Parathyroid adenoma (tissue), 2 donors: Measurements from ENCODE around the gene RPL13.

Experiments
- H2AFZ ChIP-seq: fragments of 300-600 bp; sonication (generic); one replicate; pipeline ENCODE4 v1.7.0; 2017; ENCODE audit warnings: antibody characterized with exemption, mild to moderate bottlenecking
- H3K27ac ChIP-seq: fragments of 300-600 bp; sonication (generic); one replicate; pipeline ENCODE4 v1.7.0; 2017
- H3K27me3 ChIP-seq: fragments of 300-600 bp; sonication (generic); one replicate; pipeline ENCODE4 v1.7.0; 2017; ENCODE audit warnings: low read length; ENCODE audit not compliant: control insufficient read depth, insufficient read depth
- H3K36me3 ChIP-seq: fragments of 300-600 bp; sonication (generic); one replicate; pipeline ENCODE4 v1.7.0; 2017; ENCODE audit warnings: low read length; ENCODE audit not compliant: control insufficient read depth, insufficient read depth
- H3K4me1 ChIP-seq: fragments of 300-600 bp; sonication (generic); one replicate; pipeline ENCODE4 v1.7.0; 2017; ENCODE audit warnings: control low read depth
- H3K4me2 ChIP-seq: fragments of 300-600 bp; sonication (generic); one replicate; pipeline ENCODE4 v1.7.0; 2017; ENCODE audit warnings: low read length
- H3K4me3 ChIP-seq: fragments of 300-600 bp; sonication (generic); one replicate; pipeline ENCODE4 v1.7.0; 2017; ENCODE audit warnings: low read depth, low read length
- H3K79me2 ChIP-seq: fragments of 300-600 bp; sonication (generic); one replicate; pipeline ENCODE4 v1.7.0; 2017; ENCODE audit warnings: control low read depth
- H3K9ac ChIP-seq: fragments of 300-600 bp; sonication (generic); one replicate; pipeline ENCODE4 v1.7.0; 2017; ENCODE audit warnings: mild to moderate bottlenecking
- H3K9me3 ChIP-seq: fragments of 300-600 bp; sonication (generic); one replicate; pipeline ENCODE4 v1.7.0; 2017; ENCODE audit warnings: low read length; ENCODE audit not compliant: control insufficient read depth
- TF ChIP-seq, protein P1 (sequence below): fragments of 300-600 bp; sonication (generic); IDR thresholded peaks from one replicate; pipeline ENCODE4 v1.7.0; 2017; ENCODE audit warnings: antibody characterized with exemption, mild to moderate bottlenecking
- donor health status: primary hyperparathyroidism.

Gene RPL13

DNA sequence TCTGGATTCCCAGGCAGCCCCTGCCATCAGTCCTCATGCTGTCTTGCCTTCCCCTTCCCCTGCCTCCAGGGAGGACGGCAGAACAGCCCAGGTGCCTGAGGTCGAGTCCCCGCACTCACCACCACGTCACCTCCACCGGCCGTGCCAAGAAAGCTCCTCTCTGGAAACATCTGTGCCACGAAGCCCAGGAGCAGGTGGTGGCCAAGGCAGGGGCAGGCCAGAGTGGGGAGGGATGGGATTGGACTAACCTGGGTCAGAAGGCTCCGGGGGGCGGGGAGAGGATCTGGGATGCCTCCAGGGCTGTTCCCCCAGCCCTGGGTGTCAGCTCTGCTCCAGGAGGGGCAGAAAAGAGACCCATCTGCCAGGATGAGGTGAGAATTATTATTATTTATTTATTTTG lies 45.5 kb downstream of the RPL13 start:
- H3K9ac ChIP-seq, result no peak overlapping the region
- no peaks in the 10 kb centered on the region for H3K9me3 ChIP-seq
- no peak overlapping the region for H2AFZ ChIP-seq
- H3K4me1 ChIP-seq, result no peaks in the 10 kb centered on the region
- no peaks in the 10 kb centered on the region for H3K79me2 ChIP-seq
- TF ChIP-seq, protein P1, sequence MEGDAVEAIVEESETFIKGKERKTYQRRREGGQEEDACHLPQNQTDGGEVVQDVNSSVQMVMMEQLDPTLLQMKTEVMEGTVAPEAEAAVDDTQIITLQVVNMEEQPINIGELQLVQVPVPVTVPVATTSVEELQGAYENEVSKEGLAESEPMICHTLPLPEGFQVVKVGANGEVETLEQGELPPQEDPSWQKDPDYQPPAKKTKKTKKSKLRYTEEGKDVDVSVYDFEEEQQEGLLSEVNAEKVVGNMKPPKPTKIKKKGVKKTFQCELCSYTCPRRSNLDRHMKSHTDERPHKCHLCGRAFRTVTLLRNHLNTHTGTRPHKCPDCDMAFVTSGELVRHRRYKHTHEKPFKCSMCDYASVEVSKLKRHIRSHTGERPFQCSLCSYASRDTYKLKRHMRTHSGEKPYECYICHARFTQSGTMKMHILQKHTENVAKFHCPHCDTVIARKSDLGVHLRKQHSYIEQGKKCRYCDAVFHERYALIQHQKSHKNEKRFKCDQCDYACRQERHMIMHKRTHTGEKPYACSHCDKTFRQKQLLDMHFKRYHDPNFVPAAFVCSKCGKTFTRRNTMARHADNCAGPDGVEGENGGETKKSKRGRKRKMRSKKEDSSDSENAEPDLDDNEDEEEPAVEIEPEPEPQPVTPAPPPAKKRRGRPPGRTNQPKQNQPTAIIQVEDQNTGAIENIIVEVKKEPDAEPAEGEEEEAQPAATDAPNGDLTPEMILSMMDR, result no peak
- no peak overlapping the region for H3K27ac ChIP-seq
- no peak overlapping the region for H3K4me3 ChIP-seq
- no peak overlapping the region for H3K4me2 ChIP-seq
- H3K27me3 ChIP-seq, result no peaks in the 10 kb centered on the region
- H3K36me3 ChIP-seq, result no peaks in the 10 kb centered on the region

DNA sequence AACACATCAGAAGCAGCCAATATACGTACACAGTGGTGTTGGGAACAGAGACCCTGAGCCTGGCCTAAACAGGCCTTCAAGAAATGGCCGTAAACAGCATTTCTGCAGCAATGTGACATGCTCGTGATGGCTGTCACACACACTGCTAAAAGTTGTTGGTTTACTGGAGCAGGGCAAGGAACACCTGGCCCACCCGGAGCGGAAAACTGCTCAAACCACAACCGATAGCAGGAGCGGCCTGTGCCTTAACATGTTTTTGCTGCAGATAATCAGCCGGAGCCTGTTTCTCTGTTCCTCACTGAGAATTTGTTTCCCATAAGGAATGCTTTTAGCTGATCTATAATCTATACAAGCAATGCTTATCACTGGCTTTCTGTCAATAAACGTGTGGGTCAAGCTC lies 47.0 kb downstream of the RPL13 start:
- Histone ChIP-seq H3K9me3 (no peaks in the 10 kb centered on the region), H3K27ac (no peak overlapping the region), H3K4me3 (no peak overlapping the region), H2AFZ (no peak overlapping the region), H3K4me1 (no peaks in the 10 kb centered on the region), H3K79me2 (no peaks in the 10 kb centered on the region), H3K36me3 (no peaks in the 10 kb centered on the region), H3K4me2 (no peak overlapping the region), H3K27me3 (no peaks in the 10 kb centered on the region), H3K9ac (no peak overlapping the region)
- TF ChIP-seq, protein P1, result no peak

DNA sequence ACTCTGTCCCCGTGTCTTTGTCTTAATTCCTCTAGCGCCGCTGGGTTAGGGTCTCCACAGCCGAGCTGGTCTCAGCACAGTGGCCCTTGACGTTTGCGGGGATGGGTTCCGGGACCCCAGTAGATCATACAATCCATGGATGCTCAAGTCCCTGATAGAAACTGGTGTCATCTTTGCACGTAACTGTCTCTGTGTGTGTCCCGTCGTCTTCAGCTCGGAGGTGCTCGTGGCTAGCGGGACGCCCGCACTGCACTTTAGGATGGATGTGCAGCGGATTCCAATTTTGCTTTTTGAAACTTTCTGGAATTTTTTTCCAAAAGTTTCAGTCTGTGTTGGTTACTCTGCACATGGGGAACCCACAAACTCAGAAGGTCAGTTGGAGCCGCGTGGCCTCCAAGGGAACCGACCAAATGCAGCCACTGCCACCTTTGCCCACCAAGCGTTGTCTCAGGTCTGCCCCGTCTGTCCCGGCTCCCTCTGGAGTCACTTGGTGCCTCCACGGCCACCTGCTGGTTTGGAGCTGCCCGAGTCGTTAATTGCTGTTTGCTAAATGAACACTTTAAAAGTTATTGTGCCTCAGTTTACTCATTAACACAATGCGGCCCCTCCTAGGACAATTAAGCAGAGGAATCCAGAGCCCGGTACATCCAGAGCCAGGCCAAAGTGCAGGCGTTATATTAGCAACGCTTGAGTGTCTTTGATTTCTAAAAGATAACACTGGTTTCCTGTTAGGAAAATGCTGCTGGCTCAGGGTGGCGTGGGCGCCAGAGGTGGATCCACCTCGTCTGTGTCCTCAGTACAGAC lies 47.7 kb downstream of the RPL13 start:
- Histone ChIP-seq H3K27me3 (no peaks in the 10 kb centered on the region), H3K4me1 (no peaks in the 10 kb centered on the region), H3K9ac (no peak overlapping the region), H3K4me2 (no peak overlapping the region), H3K27ac (no peak overlapping the region), H2AFZ (peak overlapping the region; percentile 35), H3K9me3 (no peaks in the 10 kb centered on the region), H3K36me3 (no peaks in the 10 kb centered on the region), H3K4me3 (no peak overlapping the region), H3K79me2 (no peaks in the 10 kb centered on the region)
- TF ChIP-seq, protein P1, result no peak

DNA sequence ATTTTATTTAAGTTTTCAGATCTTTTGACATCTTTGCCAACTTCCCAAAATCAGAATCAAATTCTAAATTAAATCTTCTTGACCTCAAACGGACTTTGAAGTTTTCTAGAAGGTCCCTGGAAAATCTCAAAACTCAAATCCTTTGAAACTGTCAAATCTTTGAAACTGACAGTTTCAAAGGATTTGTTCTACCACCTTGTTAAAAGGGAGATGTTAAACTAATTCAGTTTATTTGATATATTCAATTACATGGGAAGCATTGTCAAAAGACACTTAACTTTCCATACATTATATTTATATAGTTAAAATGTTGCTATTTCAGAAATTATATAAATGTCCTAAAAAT lies 49.6 kb downstream of the RPL13 start:
- Histone ChIP-seq H3K36me3 (no peaks in the 10 kb centered on the region), H3K27me3 (no peaks in the 10 kb centered on the region), H3K4me2 (no peak overlapping the region), H3K9ac (no peak overlapping the region), H2AFZ (no peak overlapping the region), H3K79me2 (no peaks in the 10 kb centered on the region), H3K27ac (no peak overlapping the region), H3K9me3 (no peaks in the 10 kb centered on the region), H3K4me3 (no peak overlapping the region), H3K4me1 (no peaks in the 10 kb centered on the region)
- TF ChIP-seq, protein P1, result no peak
